GM12873 (cell line): Measurements from ENCODE around the gene TIGD1.

Experiments
- CTCF ChIP-seq: IDR thresholded peaks from 2 replicates; pipeline ENCODE4 v1.5.1; 2012; ENCODE audit warnings: low read depth, mild to moderate bottlenecking, moderate library complexity, low read length, control low read depth; ENCODE audit not compliant: insufficient read depth; ENCODE audit errors: missing control alignments

TIGD1 gene

GRCh38 chr2:232530626-232531260 lies 19.6 kb downstream of the TIGD1 start:
- TF ChIP-seq CTCF = no peak

GRCh38 chr2:232529806-232530547 lies 20.4 kb downstream of the TIGD1 start:
- TF ChIP-seq CTCF = no peak

GRCh38 chr2:232528746-232529460 lies 21.5 kb downstream of the TIGD1 start:
- TF ChIP-seq CTCF = no peak

GRCh38 chr2:232527905-232528470 lies 22.4 kb downstream of the TIGD1 start:
- TF ChIP-seq CTCF = no peak

- TF ChIP-seq CTCF = no peak
Observed at GRCh38 chr2:232526372-232526941, 23.9 kb downstream of the TIGD1 start.

GRCh38 chr2:232525791-232526371 lies 24.5 kb downstream of the TIGD1 start, which contains the start of gene CHRND:
Gene CHRND, plus strand, starts transcription at chr2:232526160. Its CDS starts 56 bp downstream, at chr2:232526216.
- TF ChIP-seq CTCF = no peak
